Heart left ventricle (tissue), 13 donors: Measurements from ENCODE around the gene BCAS1.

Source experiments
- POLR2A ChIP-seq, 2 donors: fragments of 450-650 bp; IDR thresholded peaks; one replicate each; pipeline ENCODE4 v1.6.1; 2017; ENCODE audit warnings: antibody characterized with exemption in 2 of 2, mild to moderate bottlenecking in 2 of 2, moderate library complexity in 2 of 2
- TF ChIP-seq, protein P1 (sequence below), 12 donors: fragments of 200-600 bp; sonication (generic) in 4 of 12; IDR thresholded peaks; one replicate each; pipeline versions ENCODE4 v1.5.0 to v1.8.0; 2018 to 2022; ENCODE audit warnings: antibody characterized with exemption in 12 of 12, mild to moderate bottlenecking in 5 of 12
- donor health status: ischemic (EF 13 %, LVEDD 7.1; RV severe dilation, severe dysfunction).
- donor health status: DM: no; HTN: yes; CAD: no.
- donor health status: DM: no; HTN: no; CAD: no.
- donor health status: ischemic (EF 25% LVEDD 6.9; RV normal size, moderate dysfunction).
- donor health status: ischemic (EF 25% LVEDD 5.7; RV mildly dilated, moderate dysfunction).
- donor health status: ischemic (EF 35%, LVEDD 5.7; RV mildly dilated, moderate dysfunction).
- donor health status: nonischemic (EF 11% LVEDD 7.7; RV severe dilation, severe dysfunction).
- donor health status: DM: yes; HTN: yes; CAD: no.
- donor health status: PGD.
- donor health status: ischemic (EF 29% LVEDD 5.4; RV normal size, mild dysfunction).
- donor health status: nonischemic (EF 23%, LVEDD 6.1; RV moderate dilation, normal function).

DNA sequence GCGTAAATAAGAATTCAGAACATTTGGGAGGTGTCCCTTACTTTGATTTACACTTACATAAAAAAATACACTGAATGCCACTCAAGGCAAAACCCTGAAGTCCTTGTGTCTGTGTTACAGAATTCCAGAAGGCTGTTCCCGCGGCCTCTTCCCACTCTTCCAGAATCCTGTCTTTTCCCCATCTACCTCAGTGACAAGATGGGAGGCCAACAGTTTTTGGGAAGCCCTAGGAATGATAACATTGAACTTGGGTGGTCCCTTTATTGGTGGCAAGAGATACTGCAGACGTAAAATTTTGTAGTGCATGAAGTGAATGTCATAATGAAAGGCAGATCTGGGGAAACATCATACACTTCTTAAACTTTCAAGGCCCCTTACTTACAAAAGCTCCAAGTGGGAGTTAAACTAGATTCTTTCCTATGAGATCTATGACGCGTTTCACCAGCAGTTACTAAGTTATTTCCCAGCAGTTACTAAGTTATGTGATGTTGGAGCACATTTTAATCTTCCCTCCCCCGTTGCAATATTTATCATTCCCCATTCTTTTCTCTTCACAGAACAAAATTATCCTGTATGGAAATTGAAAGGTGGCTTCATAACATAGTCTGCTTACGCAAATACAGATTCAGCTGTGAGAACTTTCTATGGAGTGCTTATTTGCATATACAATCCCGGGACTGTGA lies 79.5 kb downstream of the BCAS1 start:
- TF ChIP-seq, protein P1, sequence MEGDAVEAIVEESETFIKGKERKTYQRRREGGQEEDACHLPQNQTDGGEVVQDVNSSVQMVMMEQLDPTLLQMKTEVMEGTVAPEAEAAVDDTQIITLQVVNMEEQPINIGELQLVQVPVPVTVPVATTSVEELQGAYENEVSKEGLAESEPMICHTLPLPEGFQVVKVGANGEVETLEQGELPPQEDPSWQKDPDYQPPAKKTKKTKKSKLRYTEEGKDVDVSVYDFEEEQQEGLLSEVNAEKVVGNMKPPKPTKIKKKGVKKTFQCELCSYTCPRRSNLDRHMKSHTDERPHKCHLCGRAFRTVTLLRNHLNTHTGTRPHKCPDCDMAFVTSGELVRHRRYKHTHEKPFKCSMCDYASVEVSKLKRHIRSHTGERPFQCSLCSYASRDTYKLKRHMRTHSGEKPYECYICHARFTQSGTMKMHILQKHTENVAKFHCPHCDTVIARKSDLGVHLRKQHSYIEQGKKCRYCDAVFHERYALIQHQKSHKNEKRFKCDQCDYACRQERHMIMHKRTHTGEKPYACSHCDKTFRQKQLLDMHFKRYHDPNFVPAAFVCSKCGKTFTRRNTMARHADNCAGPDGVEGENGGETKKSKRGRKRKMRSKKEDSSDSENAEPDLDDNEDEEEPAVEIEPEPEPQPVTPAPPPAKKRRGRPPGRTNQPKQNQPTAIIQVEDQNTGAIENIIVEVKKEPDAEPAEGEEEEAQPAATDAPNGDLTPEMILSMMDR (IDR thresholded peaks at IDR 0.05) = no peak
- no peak for TF ChIP-seq POLR2A (IDR thresholded peaks at IDR 0.05)
